NCI-H2196 treated with DMSO at 0.1 percent for 48 hours (cell line): ENCODE measurements around the gene NPEPL1.
"Not testable (repeated sequence)": the region's sequence is repeated elsewhere in the genome, so short reads cannot be mapped to it uniquely, and the experiment has no call there.

Experiments
- DNase-seq: peaks from one replicate; lab custom pipeline; 2025; ENCODE audit not compliant: unreplicated experiment; lab: John Stamatoyannopoulos, UW

NPEPL1 gene

GRCh38 chr20:58712806-58713731, 20.5 kb downstream of the NPEPL1 start:
- DNase-seq = no peak

DNA sequence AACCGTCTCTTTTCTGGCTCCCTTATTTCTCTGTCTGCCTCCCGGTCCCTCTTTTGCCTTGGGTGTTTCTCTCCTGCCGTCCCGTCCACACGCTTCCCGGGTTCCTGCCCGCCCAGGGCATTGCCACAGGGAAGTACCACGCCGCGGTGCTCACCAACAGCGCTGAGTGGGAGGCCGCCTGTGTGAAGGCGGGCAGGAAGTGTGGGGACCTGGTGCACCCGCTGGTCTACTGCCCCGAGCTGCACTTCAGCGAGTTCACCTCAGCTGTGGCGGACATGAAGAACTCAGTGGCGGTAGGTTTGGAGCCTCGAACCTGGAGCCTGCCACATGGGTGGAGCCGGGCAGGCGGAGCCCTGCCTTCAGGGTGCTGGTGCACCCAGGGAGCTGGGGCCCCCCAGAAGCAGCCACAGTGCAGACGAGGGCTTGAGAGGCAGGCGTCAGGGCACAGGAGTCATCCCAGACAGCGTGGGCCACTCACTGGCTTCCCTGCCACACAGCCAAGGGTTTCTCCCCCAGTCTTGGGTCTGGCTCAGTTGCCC, 21.3 kb downstream of the NPEPL1 start:
- no peak for DNase-seq

DNA sequence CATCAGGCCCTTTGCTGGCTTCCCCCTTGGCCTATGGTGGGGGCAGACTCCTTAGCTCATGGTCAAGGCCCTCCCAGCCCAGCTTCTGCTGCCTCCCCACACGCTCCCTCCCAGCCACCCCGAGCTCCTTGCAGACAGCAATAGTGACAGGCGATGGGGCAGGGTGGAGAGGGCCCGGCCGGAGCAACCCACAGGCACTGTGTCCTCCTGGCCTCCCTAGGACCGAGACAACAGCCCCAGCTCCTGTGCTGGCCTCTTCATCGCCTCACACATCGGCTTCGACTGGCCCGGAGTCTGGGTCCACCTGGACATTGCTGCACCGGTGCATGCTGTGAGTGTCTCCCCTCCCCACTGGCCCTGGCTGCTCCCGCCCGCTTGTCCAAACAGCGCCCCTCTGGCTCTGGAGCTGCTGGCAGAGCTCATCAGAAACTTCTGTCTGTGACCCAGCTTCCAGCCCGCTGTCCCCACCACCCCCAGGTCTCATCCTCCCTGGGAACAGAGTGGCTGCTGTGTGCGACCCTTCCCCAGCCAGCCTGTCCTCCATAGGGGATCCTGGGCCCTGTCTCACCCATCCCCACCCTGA, 21.8 kb downstream of the NPEPL1 start:
- no peak for DNase-seq

- no peak for DNase-seq
Observed at GRCh38 chr20:58714923-58715351, 22.3 kb downstream of the NPEPL1 start.

DNA sequence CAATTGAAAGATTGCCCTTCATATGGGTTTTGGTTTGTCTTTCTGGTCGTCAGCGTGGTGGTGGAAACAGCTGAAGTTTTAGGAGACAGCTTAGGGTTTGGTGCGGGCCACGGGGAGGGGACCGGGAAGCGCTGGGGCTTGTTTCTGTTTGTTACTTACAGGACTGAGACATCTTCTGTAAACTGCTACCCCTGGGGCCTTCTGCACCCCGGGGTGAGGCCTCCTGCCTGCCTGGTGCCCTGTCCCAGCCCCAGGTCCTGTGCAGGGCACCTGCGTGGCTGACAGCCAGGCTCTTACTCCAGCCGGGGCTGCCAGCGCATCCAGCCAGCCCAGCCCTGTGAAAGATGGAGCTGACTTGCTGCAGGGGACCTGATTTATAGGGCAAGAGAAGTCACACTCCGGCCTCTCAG, 22.8 kb downstream of the NPEPL1 start:
- DNase-seq = no peak

- no peak for DNase-seq
Observed at GRCh38 chr20:58715801-58716475, 23.3 kb downstream of the NPEPL1 start.

DNA sequence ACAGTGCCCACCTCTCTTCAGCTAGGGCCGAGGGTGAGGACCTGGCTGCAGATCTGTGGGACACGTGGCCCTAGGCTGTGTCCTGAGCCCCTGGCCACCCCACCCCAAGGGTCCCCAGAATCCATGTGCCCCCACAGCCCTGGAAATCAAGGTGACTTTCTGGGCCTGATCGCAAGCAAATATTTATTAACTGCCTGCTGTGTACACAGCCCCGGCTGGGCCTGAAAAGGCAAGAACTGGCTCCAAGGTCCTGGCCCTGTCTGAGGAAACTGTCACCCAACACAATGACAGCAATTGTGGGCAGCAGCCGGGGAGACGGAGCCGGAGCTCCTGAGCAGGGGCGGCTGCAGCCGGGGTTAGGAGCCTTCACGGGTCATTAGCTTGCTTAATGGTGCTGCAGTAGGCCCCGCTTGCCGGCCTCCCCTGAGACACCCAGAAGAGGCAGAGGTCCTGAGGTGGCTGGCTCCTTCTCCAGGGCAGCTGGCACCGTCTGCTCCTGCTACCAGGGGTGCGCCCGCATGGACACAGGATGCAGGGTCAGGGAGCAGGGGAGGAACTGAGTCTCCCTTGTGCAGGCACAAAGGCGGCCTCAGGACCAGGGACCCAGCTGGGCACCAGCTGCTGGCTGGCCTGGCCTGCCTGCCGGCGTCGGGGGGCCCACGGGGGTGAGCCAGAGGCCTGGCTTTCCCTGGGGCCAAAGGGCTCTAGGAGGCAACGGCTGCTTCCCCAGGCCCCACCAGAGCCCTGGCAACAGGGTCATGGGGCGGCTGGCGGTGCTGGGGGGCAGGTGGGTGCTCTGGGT, 24.1 kb downstream of the NPEPL1 start:
- DNase-seq = no peak

GRCh38 chr20:58717278-58718091, 24.9 kb downstream of the NPEPL1 start:
- DNase-seq = no peak

DNA sequence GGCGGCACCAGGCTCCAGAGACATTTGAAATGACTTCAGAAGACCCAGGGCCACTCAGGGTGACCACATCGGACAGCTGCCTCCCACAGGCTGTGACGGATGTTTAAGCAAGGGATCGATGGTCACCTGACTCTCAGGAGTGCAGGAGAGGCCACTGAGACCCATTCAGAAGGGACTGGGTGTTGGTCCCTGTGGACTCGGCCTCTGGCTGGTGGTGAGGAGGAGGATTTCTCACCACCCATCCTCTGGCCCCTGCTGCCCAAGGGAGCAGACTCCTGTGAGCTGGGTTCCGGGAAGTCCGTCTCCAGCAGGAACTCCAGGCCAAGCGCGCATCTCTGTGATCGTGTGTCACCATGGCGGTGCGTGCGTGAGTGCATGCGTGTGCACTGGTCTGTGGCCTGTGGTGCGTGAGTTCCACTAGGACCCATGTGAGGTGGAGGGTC, 25.5 kb downstream of the NPEPL1 start:
- DNase-seq = no peak

DNA sequence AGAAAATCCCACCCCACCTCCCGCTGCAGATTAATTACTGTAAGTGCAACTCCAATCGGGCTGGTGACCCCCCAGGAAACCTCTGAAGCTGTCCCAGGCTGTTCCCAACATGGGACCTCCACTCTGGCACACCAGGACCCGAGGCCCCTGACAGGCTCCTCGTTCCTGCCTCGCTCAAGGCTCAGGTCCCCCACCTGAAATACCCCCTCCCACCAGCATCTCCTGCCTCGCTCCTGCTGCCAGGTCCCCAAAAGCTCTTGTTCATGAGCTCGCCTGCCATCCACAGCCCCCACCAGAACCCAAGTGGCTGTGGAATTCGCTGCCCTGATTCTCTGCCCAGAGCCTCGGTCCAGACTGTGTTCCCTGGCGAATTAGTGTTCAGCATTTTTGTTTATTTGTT, 26.1 kb downstream of the NPEPL1 start:
- no peak for DNase-seq

DNA sequence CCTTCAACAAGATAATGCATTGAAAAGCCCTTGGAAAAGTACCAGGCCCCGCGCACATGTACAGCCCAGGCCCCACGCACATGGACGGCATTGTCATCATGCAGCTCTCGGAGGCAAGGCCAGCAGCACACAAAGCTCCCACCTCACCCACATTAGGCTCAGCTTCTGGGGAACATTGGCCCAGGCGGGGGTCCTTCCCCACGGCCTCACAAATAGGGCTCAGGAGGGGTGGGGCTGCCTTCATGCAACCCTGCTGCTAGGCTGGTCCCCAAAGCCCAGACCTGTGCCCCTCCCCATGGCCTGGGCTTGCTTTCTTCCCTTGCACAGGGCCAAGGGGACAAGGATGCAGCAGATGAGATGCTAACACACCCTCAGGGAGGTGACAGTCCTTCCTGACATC, 26.7 kb downstream of the NPEPL1 start:
- no peak for DNase-seq

- DNase-seq = no peak
Observed at GRCh38 chr20:58719971-58720371, 27.4 kb downstream of the NPEPL1 start.

- DNase-seq = no peak
Observed at GRCh38 chr20:58720890-58721289, 28.3 kb downstream of the NPEPL1 start.

DNA sequence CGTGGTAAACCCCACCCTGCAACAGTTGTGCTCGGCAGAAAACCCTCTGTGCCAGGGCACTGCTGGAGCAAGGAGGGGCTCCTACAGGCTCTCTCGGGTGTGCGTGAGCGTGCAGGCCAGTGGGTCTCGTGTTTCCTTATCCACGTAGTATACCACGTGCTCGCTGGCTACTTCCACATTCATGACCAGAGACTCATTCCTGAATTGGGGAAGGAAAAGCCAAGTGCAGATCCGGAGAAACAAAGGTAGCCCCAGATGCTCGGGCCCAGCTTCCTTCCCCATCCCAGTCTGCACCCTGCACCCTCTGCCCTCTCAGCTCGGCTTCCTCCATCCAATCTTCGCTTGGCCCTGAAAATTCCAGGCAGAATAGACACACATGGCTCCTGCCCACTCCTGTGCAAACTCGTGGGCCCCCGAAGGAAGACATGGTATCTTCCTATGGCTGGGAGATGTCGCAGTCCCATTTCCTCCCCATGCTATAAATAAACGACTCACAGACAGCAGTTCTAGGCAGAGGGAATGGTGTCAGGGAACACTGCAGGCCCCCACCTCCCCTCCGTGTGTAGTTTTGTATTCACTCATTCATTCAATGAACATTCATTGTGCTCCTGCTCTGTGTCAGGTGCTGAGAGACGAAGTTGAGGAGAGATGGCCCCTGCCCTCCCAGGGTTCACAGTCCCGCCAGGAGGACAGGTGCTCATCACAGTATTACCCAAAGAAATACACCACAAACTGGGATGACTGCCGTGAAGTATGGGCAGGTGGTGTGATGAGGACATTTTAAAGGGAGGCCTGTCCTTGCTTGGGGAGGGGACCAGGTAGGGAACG, 29.6 kb downstream of the NPEPL1 start:
- no peak for DNase-seq

GRCh38 chr20:58722877-58723627, 30.5 kb downstream of the NPEPL1 start:
- no peak for DNase-seq

GRCh38 chr20:58723628-58723984, 31.0 kb downstream of the NPEPL1 start:
- no peak for DNase-seq

GRCh38 chr20:58726156-58726555, 33.6 kb downstream of the NPEPL1 start:
- not testable (repeated sequence) for DNase-seq

- DNase-seq = no peak
Observed at GRCh38 chr20:58731192-58731591, 38.6 kb downstream of the NPEPL1 start.
